ENCODE data around the gene ALDH1L2. TPM values are rescaled to one million over a fixed set of nuclear protein-coding genes. Genes with fewer than 3 reads are reported as not detected.

The ALDH1L2 gene
- total RNA-seq, 1 experiment from 2014 or later: 7.7 TPM

DNA sequence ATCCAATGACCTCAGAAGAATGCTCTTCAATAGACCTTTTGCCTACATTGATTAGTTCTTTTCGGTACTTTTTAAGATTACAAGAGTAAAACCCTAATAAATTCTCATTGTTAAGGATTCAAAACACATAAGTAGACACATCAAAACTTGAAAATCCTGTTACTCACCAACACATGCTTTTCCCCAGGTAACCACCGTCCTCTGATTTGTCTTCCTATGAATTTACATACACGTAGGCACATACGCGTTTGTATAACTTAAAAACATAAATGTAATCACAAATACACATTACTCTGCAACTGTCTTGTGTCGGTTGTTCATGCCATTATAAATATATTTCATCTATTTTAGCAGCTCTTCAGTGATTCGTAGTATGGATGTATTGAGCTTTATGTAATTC lies 22.4 kb upstream of the ALDH1L2 start:
- H3K9me3 Mint-ChIP-seq: peaks cover 5% of the 10 kb centered on the region
- peaks cover 9% of the 10 kb centered on the region for H3K27me3 Mint-ChIP-seq (ENCODE audit: low read depth)
- ChIA-PET POLR2A (interaction anchor here (0.5 to 1.9 kb wide), 3 partner anchors 10 to 250 kb away, joined by 5 to 7 read pairs (median 6); no protein-coding TSS in a partner anchor), CTCF (no interaction called here)
- no peak for ATAC-seq
- DNase-seq (ENCODE audit: low spot score): no peak
- H3K4me1 Mint-ChIP-seq: peaks cover 40% of the 10 kb centered on the region
- peak overlapping the region; percentile 97; the same call in 1 of the 2 replicates for H3K27ac Mint-ChIP-seq
- H3K4me3 Mint-ChIP-seq: peak overlapping the region; percentile 96
- TF ChIP-seq, protein P1, sequence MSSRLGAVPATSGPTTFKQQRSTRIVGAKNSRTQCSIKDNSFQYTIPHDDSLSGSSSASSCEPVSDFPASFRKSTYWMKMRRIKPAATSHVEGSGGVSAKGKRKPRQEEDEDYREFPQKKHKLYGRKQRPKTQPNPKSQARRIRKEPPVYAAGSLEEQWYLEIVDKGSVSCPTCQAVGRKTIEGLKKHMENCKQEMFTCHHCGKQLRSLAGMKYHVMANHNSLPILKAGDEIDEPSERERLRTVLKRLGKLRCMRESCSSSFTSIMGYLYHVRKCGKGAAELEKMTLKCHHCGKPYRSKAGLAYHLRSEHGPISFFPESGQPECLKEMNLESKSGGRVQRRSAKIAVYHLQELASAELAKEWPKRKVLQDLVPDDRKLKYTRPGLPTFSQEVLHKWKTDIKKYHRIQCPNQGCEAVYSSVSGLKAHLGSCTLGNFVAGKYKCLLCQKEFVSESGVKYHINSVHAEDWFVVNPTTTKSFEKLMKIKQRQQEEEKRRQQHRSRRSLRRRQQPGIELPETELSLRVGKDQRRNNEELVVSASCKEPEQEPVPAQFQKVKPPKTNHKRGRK (CRISPR knock-in tag; IDR thresholded peaks at IDR 0.05; ENCODE audit: borderline replicate concordance): no peak
- no peak for TF ChIP-seq RELA (CRISPR knock-in tag; IDR thresholded peaks at IDR 0.05; ENCODE audit: borderline replicate concordance)
- TF ChIP-seq ZNF317 (CRISPR knock-in tag; IDR thresholded peaks at IDR 0.05; ENCODE audit: borderline replicate concordance, low read depth): no peak
- no peak for TF ChIP-seq JAZF1 (CRISPR knock-in tag; IDR thresholded peaks at IDR 0.05)
- TF ChIP-seq NFE2L1 (CRISPR knock-in tag; IDR thresholded peaks at IDR 0.05): no peak
- no peak for TF ChIP-seq ZNF121 (CRISPR knock-in tag; IDR thresholded peaks at IDR 0.05)
- TF ChIP-seq, protein P2, sequence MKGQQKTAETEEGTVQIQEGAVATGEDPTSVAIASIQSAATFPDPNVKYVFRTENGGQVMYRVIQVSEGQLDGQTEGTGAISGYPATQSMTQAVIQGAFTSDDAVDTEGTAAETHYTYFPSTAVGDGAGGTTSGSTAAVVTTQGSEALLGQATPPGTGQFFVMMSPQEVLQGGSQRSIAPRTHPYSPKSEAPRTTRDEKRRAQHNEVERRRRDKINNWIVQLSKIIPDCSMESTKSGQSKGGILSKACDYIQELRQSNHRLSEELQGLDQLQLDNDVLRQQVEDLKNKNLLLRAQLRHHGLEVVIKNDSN (CRISPR knock-in tag; IDR thresholded peaks at IDR 0.05): no peak
- no peak for TF ChIP-seq SP1 (CRISPR knock-in tag; conservative IDR thresholded peaks at IDR 0.05)
- TF ChIP-seq, protein P3, sequence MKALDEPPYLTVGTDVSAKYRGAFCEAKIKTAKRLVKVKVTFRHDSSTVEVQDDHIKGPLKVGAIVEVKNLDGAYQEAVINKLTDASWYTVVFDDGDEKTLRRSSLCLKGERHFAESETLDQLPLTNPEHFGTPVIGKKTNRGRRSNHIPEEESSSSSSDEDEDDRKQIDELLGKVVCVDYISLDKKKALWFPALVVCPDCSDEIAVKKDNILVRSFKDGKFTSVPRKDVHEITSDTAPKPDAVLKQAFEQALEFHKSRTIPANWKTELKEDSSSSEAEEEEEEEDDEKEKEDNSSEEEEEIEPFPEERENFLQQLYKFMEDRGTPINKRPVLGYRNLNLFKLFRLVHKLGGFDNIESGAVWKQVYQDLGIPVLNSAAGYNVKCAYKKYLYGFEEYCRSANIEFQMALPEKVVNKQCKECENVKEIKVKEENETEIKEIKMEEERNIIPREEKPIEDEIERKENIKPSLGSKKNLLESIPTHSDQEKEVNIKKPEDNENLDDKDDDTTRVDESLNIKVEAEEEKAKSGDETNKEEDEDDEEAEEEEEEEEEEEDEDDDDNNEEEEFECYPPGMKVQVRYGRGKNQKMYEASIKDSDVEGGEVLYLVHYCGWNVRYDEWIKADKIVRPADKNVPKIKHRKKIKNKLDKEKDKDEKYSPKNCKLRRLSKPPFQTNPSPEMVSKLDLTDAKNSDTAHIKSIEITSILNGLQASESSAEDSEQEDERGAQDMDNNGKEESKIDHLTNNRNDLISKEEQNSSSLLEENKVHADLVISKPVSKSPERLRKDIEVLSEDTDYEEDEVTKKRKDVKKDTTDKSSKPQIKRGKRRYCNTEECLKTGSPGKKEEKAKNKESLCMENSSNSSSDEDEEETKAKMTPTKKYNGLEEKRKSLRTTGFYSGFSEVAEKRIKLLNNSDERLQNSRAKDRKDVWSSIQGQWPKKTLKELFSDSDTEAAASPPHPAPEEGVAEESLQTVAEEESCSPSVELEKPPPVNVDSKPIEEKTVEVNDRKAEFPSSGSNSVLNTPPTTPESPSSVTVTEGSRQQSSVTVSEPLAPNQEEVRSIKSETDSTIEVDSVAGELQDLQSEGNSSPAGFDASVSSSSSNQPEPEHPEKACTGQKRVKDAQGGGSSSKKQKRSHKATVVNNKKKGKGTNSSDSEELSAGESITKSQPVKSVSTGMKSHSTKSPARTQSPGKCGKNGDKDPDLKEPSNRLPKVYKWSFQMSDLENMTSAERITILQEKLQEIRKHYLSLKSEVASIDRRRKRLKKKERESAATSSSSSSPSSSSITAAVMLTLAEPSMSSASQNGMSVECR (CRISPR knock-in tag; IDR thresholded peaks at IDR 0.05; ENCODE audit: borderline replicate concordance): no peak
- TF ChIP-seq TP53 (CRISPR knock-in tag; IDR thresholded peaks at IDR 0.05): no peak
- TF ChIP-seq, protein P4, sequence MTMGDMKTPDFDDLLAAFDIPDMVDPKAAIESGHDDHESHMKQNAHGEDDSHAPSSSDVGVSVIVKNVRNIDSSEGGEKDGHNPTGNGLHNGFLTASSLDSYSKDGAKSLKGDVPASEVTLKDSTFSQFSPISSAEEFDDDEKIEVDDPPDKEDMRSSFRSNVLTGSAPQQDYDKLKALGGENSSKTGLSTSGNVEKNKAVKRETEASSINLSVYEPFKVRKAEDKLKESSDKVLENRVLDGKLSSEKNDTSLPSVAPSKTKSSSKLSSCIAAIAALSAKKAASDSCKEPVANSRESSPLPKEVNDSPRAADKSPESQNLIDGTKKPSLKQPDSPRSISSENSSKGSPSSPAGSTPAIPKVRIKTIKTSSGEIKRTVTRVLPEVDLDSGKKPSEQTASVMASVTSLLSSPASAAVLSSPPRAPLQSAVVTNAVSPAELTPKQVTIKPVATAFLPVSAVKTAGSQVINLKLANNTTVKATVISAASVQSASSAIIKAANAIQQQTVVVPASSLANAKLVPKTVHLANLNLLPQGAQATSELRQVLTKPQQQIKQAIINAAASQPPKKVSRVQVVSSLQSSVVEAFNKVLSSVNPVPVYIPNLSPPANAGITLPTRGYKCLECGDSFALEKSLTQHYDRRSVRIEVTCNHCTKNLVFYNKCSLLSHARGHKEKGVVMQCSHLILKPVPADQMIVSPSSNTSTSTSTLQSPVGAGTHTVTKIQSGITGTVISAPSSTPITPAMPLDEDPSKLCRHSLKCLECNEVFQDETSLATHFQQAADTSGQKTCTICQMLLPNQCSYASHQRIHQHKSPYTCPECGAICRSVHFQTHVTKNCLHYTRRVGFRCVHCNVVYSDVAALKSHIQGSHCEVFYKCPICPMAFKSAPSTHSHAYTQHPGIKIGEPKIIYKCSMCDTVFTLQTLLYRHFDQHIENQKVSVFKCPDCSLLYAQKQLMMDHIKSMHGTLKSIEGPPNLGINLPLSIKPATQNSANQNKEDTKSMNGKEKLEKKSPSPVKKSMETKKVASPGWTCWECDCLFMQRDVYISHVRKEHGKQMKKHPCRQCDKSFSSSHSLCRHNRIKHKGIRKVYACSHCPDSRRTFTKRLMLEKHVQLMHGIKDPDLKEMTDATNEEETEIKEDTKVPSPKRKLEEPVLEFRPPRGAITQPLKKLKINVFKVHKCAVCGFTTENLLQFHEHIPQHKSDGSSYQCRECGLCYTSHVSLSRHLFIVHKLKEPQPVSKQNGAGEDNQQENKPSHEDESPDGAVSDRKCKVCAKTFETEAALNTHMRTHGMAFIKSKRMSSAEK (CRISPR knock-in tag; IDR thresholded peaks at IDR 0.05; ENCODE audit: borderline replicate concordance): no peak
- TF ChIP-seq ZNF219 (CRISPR knock-in tag; IDR thresholded peaks at IDR 0.05; ENCODE audit: borderline replicate concordance): no peak
- TF ChIP-seq, protein P5, sequence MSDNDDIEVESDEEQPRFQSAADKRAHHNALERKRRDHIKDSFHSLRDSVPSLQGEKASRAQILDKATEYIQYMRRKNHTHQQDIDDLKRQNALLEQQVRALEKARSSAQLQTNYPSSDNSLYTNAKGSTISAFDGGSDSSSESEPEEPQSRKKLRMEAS (CRISPR knock-in tag; IDR thresholded peaks at IDR 0.05): no peak
- no peak for TF ChIP-seq FOXK1 (CRISPR knock-in tag; IDR thresholded peaks at IDR 0.05)
- TF ChIP-seq, protein P6, sequence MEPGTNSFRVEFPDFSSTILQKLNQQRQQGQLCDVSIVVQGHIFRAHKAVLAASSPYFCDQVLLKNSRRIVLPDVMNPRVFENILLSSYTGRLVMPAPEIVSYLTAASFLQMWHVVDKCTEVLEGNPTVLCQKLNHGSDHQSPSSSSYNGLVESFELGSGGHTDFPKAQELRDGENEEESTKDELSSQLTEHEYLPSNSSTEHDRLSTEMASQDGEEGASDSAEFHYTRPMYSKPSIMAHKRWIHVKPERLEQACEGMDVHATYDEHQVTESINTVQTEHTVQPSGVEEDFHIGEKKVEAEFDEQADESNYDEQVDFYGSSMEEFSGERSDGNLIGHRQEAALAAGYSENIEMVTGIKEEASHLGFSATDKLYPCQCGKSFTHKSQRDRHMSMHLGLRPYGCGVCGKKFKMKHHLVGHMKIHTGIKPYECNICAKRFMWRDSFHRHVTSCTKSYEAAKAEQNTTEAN (CRISPR knock-in tag; IDR thresholded peaks at IDR 0.05): no peak
- TF ChIP-seq, protein P7, sequence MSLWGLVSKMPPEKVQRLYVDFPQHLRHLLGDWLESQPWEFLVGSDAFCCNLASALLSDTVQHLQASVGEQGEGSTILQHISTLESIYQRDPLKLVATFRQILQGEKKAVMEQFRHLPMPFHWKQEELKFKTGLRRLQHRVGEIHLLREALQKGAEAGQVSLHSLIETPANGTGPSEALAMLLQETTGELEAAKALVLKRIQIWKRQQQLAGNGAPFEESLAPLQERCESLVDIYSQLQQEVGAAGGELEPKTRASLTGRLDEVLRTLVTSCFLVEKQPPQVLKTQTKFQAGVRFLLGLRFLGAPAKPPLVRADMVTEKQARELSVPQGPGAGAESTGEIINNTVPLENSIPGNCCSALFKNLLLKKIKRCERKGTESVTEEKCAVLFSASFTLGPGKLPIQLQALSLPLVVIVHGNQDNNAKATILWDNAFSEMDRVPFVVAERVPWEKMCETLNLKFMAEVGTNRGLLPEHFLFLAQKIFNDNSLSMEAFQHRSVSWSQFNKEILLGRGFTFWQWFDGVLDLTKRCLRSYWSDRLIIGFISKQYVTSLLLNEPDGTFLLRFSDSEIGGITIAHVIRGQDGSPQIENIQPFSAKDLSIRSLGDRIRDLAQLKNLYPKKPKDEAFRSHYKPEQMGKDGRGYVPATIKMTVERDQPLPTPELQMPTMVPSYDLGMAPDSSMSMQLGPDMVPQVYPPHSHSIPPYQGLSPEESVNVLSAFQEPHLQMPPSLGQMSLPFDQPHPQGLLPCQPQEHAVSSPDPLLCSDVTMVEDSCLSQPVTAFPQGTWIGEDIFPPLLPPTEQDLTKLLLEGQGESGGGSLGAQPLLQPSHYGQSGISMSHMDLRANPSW (CRISPR knock-in tag; conservative IDR thresholded peaks at IDR 0.05; ENCODE audit: low read depth): no peak
- TF ChIP-seq GTF2I (CRISPR knock-in tag; conservative IDR thresholded peaks at IDR 0.05): no peak
- no peaks in the 10 kb centered on the region for H3K36me3 Mint-ChIP-seq

All from WTC11 (cell line).